Measurements from ENCODE around the gene RUFY3.

DNA sequence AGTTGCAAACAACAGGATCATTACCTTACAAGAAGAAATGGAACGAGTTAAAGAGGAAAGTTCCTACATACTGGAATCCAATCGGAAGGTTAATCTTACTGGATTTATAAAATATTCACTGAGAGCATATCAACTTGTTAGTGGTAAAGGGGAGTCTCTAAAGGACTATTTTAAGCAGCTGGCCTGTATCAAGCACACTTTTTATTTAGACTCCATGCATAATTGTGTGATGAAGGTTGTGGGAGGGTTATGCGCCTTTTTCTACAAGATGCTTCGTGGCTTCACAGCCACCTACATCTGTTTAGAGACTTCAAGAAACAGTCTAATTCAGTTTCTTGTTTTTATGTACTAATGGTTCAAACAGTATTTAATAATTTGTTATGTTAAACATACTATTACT lies 61.3 kb downstream of the RUFY3 start:
- TF ChIP-seq RNF2 (IDR thresholded peaks at IDR 0.05; ENCODE audit: borderline replicate concordance, low read depth) (no peak), MAFK (IDR thresholded peaks at IDR 0.05; ENCODE audit: partially characterized antibody) (no peak), EP300 (IDR thresholded peaks at IDR 0.05) (no peak)
- TF ChIP-seq, protein P1, sequence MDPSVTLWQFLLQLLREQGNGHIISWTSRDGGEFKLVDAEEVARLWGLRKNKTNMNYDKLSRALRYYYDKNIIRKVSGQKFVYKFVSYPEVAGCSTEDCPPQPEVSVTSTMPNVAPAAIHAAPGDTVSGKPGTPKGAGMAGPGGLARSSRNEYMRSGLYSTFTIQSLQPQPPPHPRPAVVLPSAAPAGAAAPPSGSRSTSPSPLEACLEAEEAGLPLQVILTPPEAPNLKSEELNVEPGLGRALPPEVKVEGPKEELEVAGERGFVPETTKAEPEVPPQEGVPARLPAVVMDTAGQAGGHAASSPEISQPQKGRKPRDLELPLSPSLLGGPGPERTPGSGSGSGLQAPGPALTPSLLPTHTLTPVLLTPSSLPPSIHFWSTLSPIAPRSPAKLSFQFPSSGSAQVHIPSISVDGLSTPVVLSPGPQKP (IDR thresholded peaks at IDR 0.05; ENCODE audit: low read depth, low read length) = no peak
